Activated CD4-positive, alpha-beta T cell treated with anti-CD3 and anti-CD28 coated beads, Interleukin-2, amount 10 ng/mL, durations not matched to agents 7 days and 5 days (primary cell): Measurements from ENCODE around the gene EML4. TPM values are rescaled to one million over a fixed set of nuclear protein-coding genes. Genes with fewer than 3 reads are reported as not detected.

ENCODE experiments used
- CTCF ChIA-PET: fragments of 350-600 bp; sonication (Branson Sonifier 250); formaldehyde crosslinking; loops from one replicate; lab custom pipeline; 2021; ENCODE audit warnings: antibody characterized with exemption; lab: Charles Lee
- POLR2A ChIA-PET: fragments of 350-600 bp; sonication (Branson Sonifier 250); formaldehyde crosslinking; loops from one replicate; lab custom pipeline; 2021; ENCODE audit warnings: antibody characterized with exemption; lab: Charles Lee
- DNase-seq: peaks from one replicate; pipeline ENCODE4 v3.0.0-alpha.2; 2020
- H3K27ac Mint-ChIP-seq: one replicate; pipeline ENCODE4 v1.8.0; 2021; ENCODE audit warnings: mild to moderate bottlenecking, moderate library complexity, mixed read lengths
- H3K27me3 Mint-ChIP-seq: one replicate; pipeline ENCODE4 v1.8.0; 2021; ENCODE audit warnings: mixed read lengths
- H3K36me3 Mint-ChIP-seq: one replicate; pipeline ENCODE4 v1.8.0; 2021; ENCODE audit warnings: low read depth, mixed read lengths
- H3K4me1 Mint-ChIP-seq: one replicate; pipeline ENCODE4 v1.8.0; 2021; ENCODE audit warnings: mixed read lengths
- H3K4me3 Mint-ChIP-seq: one replicate; pipeline ENCODE4 v1.8.0; 2021; ENCODE audit warnings: mild to moderate bottlenecking, moderate library complexity, mixed read lengths
- H3K9me3 Mint-ChIP-seq: one replicate; pipeline ENCODE4 v1.8.0; 2021; ENCODE audit warnings: mixed read lengths
- total RNA-seq, 2 experiments: library from RNA; stranded (reverse); gene quantifications; one replicate each; pipeline ENCODE4 v1.2.3, GENCODE V29; 2021

EML4 gene
- total RNA-seq, 2 experiments from 2014 or later = 93.8 to 99.6 TPM

DNA sequence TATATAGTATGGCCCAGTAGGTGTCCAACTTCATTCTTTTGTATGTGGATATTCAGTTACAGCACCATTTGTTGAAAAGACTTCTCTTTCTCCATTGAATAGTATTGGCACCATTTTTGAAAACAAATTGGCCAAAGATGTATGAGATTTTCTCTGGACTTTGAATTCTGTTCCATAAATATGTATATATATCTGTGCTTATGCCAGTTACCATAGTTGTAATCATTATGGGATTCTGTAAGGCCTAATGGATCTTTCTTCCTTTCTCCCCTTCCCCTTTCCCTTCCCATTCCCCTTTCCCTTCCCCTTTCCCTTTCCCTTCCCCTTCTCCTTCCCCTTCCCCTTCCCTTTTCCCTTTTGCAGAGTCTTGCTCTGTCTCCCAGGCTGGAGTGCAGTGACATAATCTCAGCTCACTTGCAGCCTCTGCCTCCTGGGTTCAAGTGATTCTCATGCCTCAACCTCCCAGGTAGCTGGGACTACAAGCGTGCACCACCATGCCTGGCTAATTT is 140.9 kb downstream of the EML4 start:
- Mint-ChIP-seq H3K4me3 (no peak overlapping the region), H3K36me3 (peaks cover 35% of the 10 kb centered on the region), H3K4me1 (peaks cover 21% of the 10 kb centered on the region), H3K27ac (no peak overlapping the region), H3K27me3 (no peaks in the 10 kb centered on the region), H3K9me3 (no peaks in the 10 kb centered on the region)
- DNase-seq = no peak
- POLR2A ChIA-PET = no interaction called here
- CTCF ChIA-PET = interaction anchor here (1.2 kb wide), 1 partner anchor 9 kb away, joined by 4 read pairs; no protein-coding TSS in a partner anchor

DNA sequence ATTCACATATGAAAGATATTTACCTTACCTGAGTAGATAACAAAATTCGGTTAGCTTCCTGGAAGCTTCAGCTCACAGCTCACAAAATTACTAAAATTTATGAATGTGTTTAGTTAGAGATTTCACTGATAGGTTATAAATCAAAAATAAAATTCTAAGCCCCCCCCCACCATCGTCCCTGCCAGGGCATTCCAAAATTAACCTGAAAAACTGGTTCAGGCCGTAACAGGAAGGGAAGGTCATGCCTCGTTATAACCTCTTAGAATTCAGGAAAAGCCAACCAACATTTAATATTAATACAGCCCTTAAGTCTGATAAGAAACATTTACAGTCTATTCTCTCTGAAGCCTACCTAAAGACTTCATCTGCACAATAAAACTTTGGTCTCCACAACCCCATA is 143.0 kb downstream of the EML4 start:
- POLR2A ChIA-PET = interaction anchor here (0.7 kb wide), 1 partner anchor 115 kb away, joined by 4 read pairs; no protein-coding TSS in a partner anchor
- CTCF ChIA-PET = interaction anchor here (0.8 kb wide), 1 partner anchor 9 kb away, joined by 3 read pairs; no protein-coding TSS in a partner anchor
- no peaks in the 10 kb centered on the region for H3K9me3 Mint-ChIP-seq

DNA sequence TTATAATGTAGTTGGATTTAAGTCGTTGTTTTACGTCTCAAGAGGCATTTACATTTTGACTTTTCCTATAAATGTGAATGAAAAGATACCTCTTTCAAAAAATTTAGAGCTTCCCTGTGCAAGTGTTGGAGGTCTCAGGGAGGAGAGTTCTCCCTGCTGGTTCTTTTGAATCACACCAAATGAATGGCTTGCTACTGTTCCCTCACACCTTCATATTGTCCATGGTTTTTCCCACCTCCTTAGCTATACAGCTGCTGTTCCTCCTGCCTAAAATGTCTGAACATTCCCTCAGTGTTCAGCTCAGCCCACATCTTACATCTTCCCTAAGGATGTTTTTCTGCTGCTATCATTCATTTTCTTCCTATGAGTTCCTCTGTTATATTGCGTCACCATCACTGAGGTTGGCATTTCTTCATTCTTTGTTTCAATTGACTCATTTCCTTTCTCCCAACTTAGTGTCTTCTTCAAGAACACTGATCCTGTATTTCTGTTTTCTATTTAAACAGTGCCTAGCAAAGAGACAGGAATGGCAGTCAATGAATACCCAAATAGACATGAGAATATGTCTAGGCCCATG is 145.8 kb downstream of the EML4 start:
- peaks cover 9% of the 10 kb centered on the region for H3K4me1 Mint-ChIP-seq
- no peaks in the 10 kb centered on the region for H3K27me3 Mint-ChIP-seq
- no peak overlapping the region for H3K4me3 Mint-ChIP-seq
- H3K36me3 Mint-ChIP-seq = peaks cover 44% of the 10 kb centered on the region
- CTCF ChIA-PET = interaction anchor here (0.6 to 1.1 kb wide), 3 partner anchors 14 to 1291 kb away, joined by 3 to 4 read pairs (median 3); no protein-coding TSS in a partner anchor
- no peak overlapping the region for H3K27ac Mint-ChIP-seq
- no peak for DNase-seq
- POLR2A ChIA-PET = no interaction called here
- no peaks in the 10 kb centered on the region for H3K9me3 Mint-ChIP-seq

More for the DNA sequence above, 143.0 kb downstream of the EML4 start:
- no peak for DNase-seq
- H3K27ac Mint-ChIP-seq = no peak overlapping the region
- no peaks in the 10 kb centered on the region for H3K27me3 Mint-ChIP-seq
- H3K4me3 Mint-ChIP-seq = no peak overlapping the region
- H3K4me1 Mint-ChIP-seq = peaks cover 12% of the 10 kb centered on the region
- peaks cover 35% of the 10 kb centered on the region for H3K36me3 Mint-ChIP-seq

DNA sequence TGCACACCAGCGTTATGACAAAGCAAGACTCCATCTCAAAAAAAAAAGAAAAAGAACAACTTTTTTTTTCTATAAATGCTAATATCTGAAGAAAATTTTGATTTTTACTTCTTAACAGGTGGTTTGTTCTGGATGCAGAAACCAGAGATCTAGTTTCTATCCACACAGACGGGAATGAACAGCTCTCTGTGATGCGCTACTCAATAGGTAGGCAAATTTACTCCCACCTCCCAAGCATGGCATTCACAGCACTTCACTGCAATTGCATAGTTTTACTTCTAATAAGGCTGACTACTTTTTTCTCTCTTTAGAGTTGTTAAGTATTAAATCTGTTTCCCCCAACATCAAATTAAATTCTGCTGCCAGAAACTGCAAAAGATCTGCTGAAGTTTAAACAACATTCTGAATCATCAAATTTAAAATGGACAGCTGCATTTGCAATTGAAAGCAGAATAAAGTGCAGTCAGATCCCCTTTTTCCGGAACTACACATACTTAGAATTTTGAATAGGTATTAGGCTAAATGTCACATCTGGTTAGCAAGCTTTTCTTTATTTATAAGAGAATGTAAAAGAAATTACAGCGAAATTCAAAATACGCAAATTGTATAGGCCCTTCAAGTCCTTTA is 146.8 kb downstream of the EML4 start:
- CTCF ChIA-PET = interaction anchor here (0.8 to 1.3 kb wide), 5 partner anchors 9 to 133 kb away, joined by 3 to 4 read pairs (median 3); no protein-coding TSS in a partner anchor
- H3K4me1 Mint-ChIP-seq = peaks cover 13% of the 10 kb centered on the region
- no peaks in the 10 kb centered on the region for H3K27me3 Mint-ChIP-seq
- peaks cover 48% of the 10 kb centered on the region for H3K36me3 Mint-ChIP-seq
- no peak overlapping the region for H3K4me3 Mint-ChIP-seq
- no peaks in the 10 kb centered on the region for H3K9me3 Mint-ChIP-seq
- POLR2A ChIA-PET = no interaction called here
- no peak overlapping the region for H3K27ac Mint-ChIP-seq
- DNase-seq = no peak

DNA sequence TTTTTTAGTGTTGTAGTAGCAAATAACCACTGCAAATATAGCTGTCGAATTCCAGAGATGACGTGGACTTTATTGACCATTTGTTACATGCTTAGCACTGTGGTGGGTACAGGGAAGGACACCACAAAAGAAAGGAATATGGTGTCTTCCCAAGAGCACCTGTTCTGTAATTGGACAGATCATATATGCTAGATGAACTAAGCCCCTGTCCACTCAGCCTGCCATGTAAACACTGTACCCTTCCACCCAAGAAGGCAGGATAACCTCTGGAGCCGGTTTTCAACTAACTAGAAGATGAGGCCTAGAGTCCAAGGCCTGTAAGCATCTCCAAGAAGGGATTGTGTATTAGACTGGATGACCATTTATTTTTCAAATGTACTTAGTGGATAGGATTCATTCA is 147.8 kb downstream of the EML4 start:
- no peak overlapping the region for H3K27ac Mint-ChIP-seq
- POLR2A ChIA-PET = interaction anchor here (0.6 kb wide), 1 partner anchor 24 kb away, joined by 8 read pairs; no protein-coding TSS in a partner anchor
- peaks cover 54% of the 10 kb centered on the region for H3K36me3 Mint-ChIP-seq
- CTCF ChIA-PET = interaction anchor here (0.8 to 1.3 kb wide), 4 partner anchors 8 to 12 kb away, joined by 3 to 4 read pairs (median 3); no protein-coding TSS in a partner anchor
- peaks cover 18% of the 10 kb centered on the region for H3K4me1 Mint-ChIP-seq
- no peak for DNase-seq
- no peaks in the 10 kb centered on the region for H3K27me3 Mint-ChIP-seq
- no peaks in the 10 kb centered on the region for H3K9me3 Mint-ChIP-seq
- no peak overlapping the region for H3K4me3 Mint-ChIP-seq

DNA sequence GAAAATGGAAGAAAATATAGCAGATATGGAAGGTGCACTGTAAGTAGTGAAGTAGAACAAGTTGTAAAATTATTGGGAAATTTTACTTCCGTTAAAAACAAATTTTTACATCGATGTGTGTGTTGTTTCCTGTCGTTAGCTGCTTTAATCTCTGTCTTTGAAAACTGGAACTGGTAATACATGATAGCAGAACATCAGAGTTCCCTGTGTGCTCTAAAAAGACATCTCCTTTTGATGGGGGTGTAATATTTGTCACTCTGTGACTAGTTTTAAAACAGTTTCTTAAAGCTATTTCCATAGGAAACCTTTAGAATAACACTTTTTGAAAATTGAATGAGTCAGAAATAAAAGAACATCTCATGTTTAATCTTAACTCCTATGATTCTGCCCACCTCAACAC is 148.3 kb downstream of the EML4 start:
- H3K36me3 Mint-ChIP-seq = peaks cover 55% of the 10 kb centered on the region
- H3K4me3 Mint-ChIP-seq = no peak overlapping the region

DNA sequence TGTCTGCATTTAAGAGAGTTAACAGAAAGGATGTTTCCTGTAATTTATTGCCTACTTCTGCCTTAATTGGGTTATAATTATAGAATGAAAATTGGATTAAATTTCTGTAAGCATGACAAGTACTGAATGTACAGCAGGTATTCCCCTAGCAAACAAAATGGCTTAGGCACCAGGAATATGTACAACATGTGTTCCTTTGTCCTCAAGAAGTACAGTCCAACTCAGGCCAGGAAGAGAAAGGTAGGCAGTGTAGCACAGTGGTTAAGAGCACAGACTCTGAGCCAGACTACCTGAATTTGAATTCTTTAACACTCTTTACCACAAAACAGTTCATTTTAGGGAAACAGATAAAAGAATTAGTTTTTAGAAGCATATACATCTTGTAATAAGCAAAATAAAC is 148.8 kb downstream of the EML4 start:
- Mint-ChIP-seq H3K36me3 (peaks cover 60% of the 10 kb centered on the region), H3K4me3 (no peak overlapping the region), H3K4me1 (peaks cover 19% of the 10 kb centered on the region), H3K9me3 (no peaks in the 10 kb centered on the region), H3K27ac (peak overlapping the region; percentile 20), H3K27me3 (no peaks in the 10 kb centered on the region)
- CTCF ChIA-PET = no interaction called here
- DNase-seq = no peak
- POLR2A ChIA-PET = no interaction called here

More for the DNA sequence above, 148.3 kb downstream of the EML4 start:
- DNase-seq = no peak
- Mint-ChIP-seq H3K27ac (no peak overlapping the region), H3K9me3 (no peaks in the 10 kb centered on the region), H3K4me1 (peaks cover 19% of the 10 kb centered on the region), H3K27me3 (no peaks in the 10 kb centered on the region)
- ChIA-PET POLR2A (no interaction called here), CTCF (no interaction called here)

DNA sequence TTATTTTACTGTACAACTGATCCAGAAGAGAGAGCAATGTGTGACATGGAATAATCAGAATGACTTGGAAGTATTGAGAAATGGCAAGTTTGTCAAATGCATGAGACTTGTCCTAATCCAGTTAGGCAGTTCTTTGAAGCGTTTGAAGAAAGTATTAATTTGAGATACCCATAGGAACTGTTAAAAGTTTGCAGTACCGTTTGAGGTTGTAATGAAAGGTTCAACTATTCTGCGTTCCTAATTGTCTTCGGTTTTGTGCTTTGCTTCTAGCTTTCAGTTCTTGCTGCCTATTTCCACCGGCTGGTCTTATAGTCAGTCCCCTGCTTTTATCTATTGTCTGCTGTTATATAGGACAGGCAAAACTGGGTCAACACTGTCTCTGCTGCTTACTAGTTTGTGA is 150.1 kb downstream of the EML4 start:
- H3K36me3 Mint-ChIP-seq = peaks cover 60% of the 10 kb centered on the region
- H3K4me1 Mint-ChIP-seq = peaks cover 19% of the 10 kb centered on the region
- no peak overlapping the region for H3K4me3 Mint-ChIP-seq
- no peak overlapping the region for H3K27ac Mint-ChIP-seq
- H3K27me3 Mint-ChIP-seq = no peaks in the 10 kb centered on the region
- H3K9me3 Mint-ChIP-seq = no peaks in the 10 kb centered on the region
- no peak for DNase-seq
- ChIA-PET POLR2A (no interaction called here), CTCF (interaction anchor here (1.4 kb wide), 1 partner anchor 10 kb away, joined by 4 read pairs; no protein-coding TSS in a partner anchor)

DNA sequence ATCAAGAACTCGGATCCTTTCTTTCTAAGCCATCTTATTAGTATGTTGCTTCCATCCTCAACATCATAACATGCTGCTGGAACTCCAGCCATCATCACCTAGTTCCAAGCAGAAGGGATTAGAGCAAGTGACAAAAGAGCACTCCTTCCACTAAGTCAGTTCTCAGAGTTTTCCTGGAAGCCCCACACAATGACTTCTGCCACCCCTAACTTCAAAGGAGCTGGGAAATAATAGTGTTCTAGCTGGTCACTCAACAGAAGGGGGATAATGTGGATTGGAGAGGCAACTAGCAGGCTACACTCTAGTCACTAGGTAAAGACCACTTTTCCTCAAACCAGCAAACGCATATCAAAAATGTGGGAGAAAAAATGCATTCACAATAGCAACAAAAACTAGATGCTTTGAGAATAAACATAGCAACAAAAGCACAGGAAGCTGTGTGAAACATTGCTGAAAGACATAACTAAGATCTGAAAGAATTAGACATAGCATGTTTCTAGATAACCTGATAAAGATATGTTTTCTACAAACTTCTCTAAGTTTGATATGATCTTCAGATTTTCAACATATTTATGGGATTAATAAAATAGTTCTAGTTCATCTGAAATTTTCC is 152.4 kb downstream of the EML4 start:
- ChIA-PET POLR2A (no interaction called here), CTCF (interaction anchor here (0.9 kb wide), 1 partner anchor 10 kb away, joined by 3 read pairs; no protein-coding TSS in a partner anchor)
- DNase-seq = no peak
- Mint-ChIP-seq H3K4me3 (no peak overlapping the region), H3K9me3 (no peaks in the 10 kb centered on the region), H3K27me3 (no peaks in the 10 kb centered on the region), H3K36me3 (peaks cover 58% of the 10 kb centered on the region), H3K4me1 (peaks cover 14% of the 10 kb centered on the region), H3K27ac (peak overlapping the region; percentile 62)

DNA sequence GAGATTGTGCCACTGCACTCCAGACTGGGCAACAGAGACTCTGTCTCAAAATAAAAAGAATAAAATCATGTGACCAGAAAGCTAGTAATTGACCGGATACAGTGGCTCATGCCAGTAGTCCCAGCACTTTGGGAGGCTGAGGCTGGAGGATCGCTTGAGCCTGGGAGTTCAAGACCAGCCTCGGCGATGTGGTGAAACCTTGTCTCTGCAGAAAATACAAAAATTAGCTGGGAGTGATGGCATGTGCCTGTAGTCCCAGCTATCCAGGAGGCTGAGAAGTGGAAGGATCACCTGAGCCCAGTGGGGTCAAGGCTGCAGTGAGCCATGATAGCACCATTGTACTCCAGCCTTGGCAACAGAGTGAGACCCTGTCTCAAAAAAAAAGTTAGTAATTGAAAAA is 155.1 kb downstream of the EML4 start:
- Mint-ChIP-seq H3K27me3 (no peaks in the 10 kb centered on the region), H3K36me3 (peaks cover 50% of the 10 kb centered on the region), H3K4me1 (peaks cover 22% of the 10 kb centered on the region), H3K27ac (no peak overlapping the region), H3K4me3 (no peak overlapping the region), H3K9me3 (no peaks in the 10 kb centered on the region)
- CTCF ChIA-PET = interaction anchor here (0.6 to 1.4 kb wide), 3 partner anchors 8 to 19 kb away, joined by 3 read pairs; no protein-coding TSS in a partner anchor
- POLR2A ChIA-PET = no interaction called here
- no peak for DNase-seq

DNA sequence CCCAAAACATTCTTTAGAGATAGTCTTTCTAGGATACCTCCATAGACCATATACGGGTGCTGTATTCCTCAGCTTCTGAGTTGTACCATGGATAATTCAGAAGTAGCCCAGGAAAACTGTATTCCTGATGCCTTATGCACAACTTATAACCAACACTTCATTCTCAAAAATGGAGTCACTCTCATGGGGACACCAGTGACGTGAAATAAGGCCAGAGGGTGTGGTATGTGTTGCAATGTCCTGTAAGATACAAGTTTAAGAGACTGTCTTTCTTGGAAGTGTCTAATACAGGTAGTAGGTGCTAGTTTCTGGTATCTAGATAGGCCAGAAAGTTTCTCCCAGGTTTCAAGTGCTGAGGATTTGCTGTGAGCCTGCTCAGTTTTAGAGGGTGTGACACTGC is 155.8 kb downstream of the EML4 start:
- Mint-ChIP-seq H3K27me3 (no peaks in the 10 kb centered on the region), H3K27ac (peak overlapping the region; percentile 9), H3K4me3 (no peak overlapping the region), H3K36me3 (peaks cover 53% of the 10 kb centered on the region), H3K4me1 (peaks cover 24% of the 10 kb centered on the region), H3K9me3 (no peaks in the 10 kb centered on the region)
- ChIA-PET POLR2A (no interaction called here), CTCF (interaction anchor here (1.3 kb wide), 1 partner anchor 9 kb away, joined by 3 read pairs; no protein-coding TSS in a partner anchor)
- no peak for DNase-seq

DNA sequence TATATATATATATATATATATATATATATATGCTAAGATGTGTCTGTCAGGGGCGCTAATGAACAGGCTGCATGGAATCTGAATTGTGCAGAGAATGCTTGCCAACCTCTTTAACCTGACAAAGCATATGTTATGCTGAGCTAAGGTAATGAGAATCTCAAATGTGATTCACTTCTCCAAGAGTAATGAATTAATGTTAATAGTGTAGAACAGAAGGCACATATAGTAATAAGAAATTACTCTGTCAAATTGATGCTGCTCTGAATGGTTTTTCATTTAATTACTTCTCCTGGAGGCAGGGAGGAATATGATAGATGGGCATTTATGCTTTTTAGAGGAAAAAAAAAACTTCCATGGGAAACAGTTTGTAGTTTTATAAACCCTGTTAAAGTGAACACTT is 156.5 kb downstream of the EML4 start:
- POLR2A ChIA-PET = no interaction called here
- Mint-ChIP-seq H3K27ac (no peak overlapping the region), H3K36me3 (peaks cover 51% of the 10 kb centered on the region), H3K4me3 (no peak overlapping the region), H3K9me3 (no peaks in the 10 kb centered on the region), H3K27me3 (no peaks in the 10 kb centered on the region), H3K4me1 (peaks cover 23% of the 10 kb centered on the region)
- CTCF ChIA-PET = interaction anchor here (1.3 kb wide), 1 partner anchor 9 kb away, joined by 3 read pairs; no protein-coding TSS in a partner anchor
- no peak for DNase-seq
